Hepatocyte (in vitro differentiated cells): ENCODE results near the gene AUTS2. TPM values are rescaled to one million over a fixed set of nuclear protein-coding genes. Genes with fewer than 3 reads are reported as not detected.

Experiments used
- DNase-seq: peaks from one replicate; pipeline ENCODE4 v3.0.0-alpha.2; 2016; ENCODE audit warnings: low spot score
- H2AFZ ChIP-seq: fragments of 200-600 bp; sonication (generic); 2 replicates; pipeline ENCODE4 v1.6.0; 2016; ENCODE audit warnings: antibody characterized with exemption, mild to moderate bottlenecking
- H3K27ac ChIP-seq: fragments of 200-600 bp; sonication (generic); 2 replicates; pipeline ENCODE4 v1.5.1; 2016; ENCODE audit warnings: mild to moderate bottlenecking
- H3K27me3 ChIP-seq: fragments of 200-600 bp; sonication (generic); 2 replicates; pipeline ENCODE4 v1.6.1; 2016
- H3K36me3 ChIP-seq: fragments of 200-600 bp; sonication (generic); replicated peaks from 2 replicates; pipeline ENCODE4 v1.5.1; 2016; ENCODE audit warnings: low read depth; ENCODE audit not compliant: insufficient read depth
- H3K4me1 ChIP-seq: fragments of 200-600 bp; sonication (generic); 2 replicates; pipeline ENCODE4 v1.5.1; 2016; ENCODE audit warnings: mild to moderate bottlenecking, moderate library complexity; ENCODE audit not compliant: insufficient read depth
- H3K4me2 ChIP-seq: fragments of 200-600 bp; sonication (generic); 2 replicates; pipeline ENCODE4 v1.6.0; 2016
- H3K4me3 ChIP-seq: fragments of 200-600 bp; sonication (generic); 2 replicates; pipeline ENCODE4 v1.5.1; 2016; ENCODE audit warnings: mild to moderate bottlenecking
- H3K79me2 ChIP-seq: fragments of 200-600 bp; sonication (generic); 2 replicates; pipeline ENCODE4 v1.6.0; 2017; ENCODE audit warnings: mild to moderate bottlenecking
- H3K9me2 ChIP-seq: fragments of 200-600 bp; sonication (generic); replicated peaks from 2 replicates; pipeline ENCODE4 v1.6.0; 2017; ENCODE audit warnings: mild to moderate bottlenecking; ENCODE audit not compliant: insufficient read depth
- H3K9me3 ChIP-seq: fragments of 200-600 bp; sonication (generic); 2 replicates; pipeline ENCODE4 v1.5.1; 2016; ENCODE audit warnings: low read depth, mild to moderate bottlenecking
- H4K20me1 ChIP-seq: fragments of 200-600 bp; sonication (generic); 2 replicates; pipeline ENCODE4 v1.6.0; 2016; ENCODE audit warnings: mild to moderate bottlenecking; ENCODE audit not compliant: insufficient read depth, poor library complexity, severe bottlenecking
- CTCF ChIP-seq: fragments of 200-600 bp; sonication (generic); IDR thresholded peaks from 2 replicates; pipeline ENCODE4 v1.5.1; 2016; ENCODE audit warnings: antibody characterized with exemption, mild to moderate bottlenecking; ENCODE audit not compliant: poor library complexity
- EZH2 ChIP-seq: fragments of 200-600 bp; sonication (generic); IDR thresholded peaks from 2 replicates; pipeline ENCODE4 v1.6.1; 2016; ENCODE audit warnings: antibody characterized with exemption, mild to moderate bottlenecking, borderline replicate concordance
- EZH2phosphoT487 ChIP-seq: fragments of 200-600 bp; sonication (generic); IDR thresholded peaks from one replicate; pipeline ENCODE4 v1.6.1; 2018; ENCODE audit warnings: antibody characterized with exemption, mild to moderate bottlenecking, low read depth, moderate library complexity; ENCODE audit not compliant: unreplicated experiment, severe bottlenecking
- WGBS: methylation state at CpG from one replicate; pipeline ENCODE4 v1.1.6; 2016; ENCODE audit warnings: low lambda C conversion rate; ENCODE audit errors: missing lambda C conversion rate; 5-methylcytosine and 5-hydroxymethylcytosine counted together
- polyA plus RNA-seq: library from polyadenylated mRNA; unstranded; fragments of >200 nt; fragmentation: Nextera tagmentation; extraction: Ambion mirVana; gene quantifications from 2 replicates; pipeline ENCODE4 v1.2.1, GENCODE V29; 2016
- total RNA-seq: library from RNA; depleted of rRNA; stranded (reverse); fragments of >200 nt; gene quantifications from 2 replicates; pipeline ENCODE4 v1.2.3, GENCODE V29; 2014

The AUTS2 gene
- total and polyA plus RNA-seq, 2 experiments from 2014 or later = 34.4 to 40.9 TPM

DNA sequence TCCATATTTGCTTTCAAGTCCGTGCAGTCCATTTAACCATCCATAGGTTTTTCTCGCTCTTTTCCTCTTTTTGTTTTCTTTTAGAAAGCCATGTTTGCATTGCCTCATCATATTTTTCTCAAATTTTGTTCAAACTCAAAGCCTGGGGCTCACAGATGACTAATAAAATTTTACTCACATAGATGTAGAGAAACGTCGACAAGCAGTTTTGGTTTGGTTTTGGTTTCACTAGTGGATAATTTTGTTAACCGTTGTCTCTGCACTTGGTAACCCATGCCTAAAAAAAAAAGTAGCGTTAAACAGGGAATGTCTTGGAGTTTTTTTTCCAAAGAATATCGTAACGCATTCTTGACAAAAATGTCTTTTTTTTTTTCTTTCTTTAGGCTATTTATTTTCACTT lies 1189.5 kb downstream of the AUTS2 start:
- no peaks in the 10 kb centered on the region for H3K79me2 ChIP-seq
- no peaks in the 10 kb centered on the region for H3K27me3 ChIP-seq
- no peak for DNase-seq
- no peak overlapping the region for H3K27ac ChIP-seq
- H2AFZ ChIP-seq = no peak overlapping the region
- no peaks in the 10 kb centered on the region for H3K4me1 ChIP-seq
- H3K9me2 ChIP-seq = no peaks in the 10 kb centered on the region
- H4K20me1 ChIP-seq = no peaks in the 10 kb centered on the region
- TF ChIP-seq EZH2 = no peak
- TF ChIP-seq CTCF = no peak
- no peak for TF ChIP-seq EZH2phosphoT487
- no peaks in the 10 kb centered on the region for H3K9me3 ChIP-seq
- peaks cover 4% of the 10 kb centered on the region for H3K36me3 ChIP-seq
- no peak overlapping the region for H3K4me2 ChIP-seq
- no peak overlapping the region for H3K4me3 ChIP-seq
- 87% methylated on average over 8 of the region's 8 CpGs for WGBS

DNA sequence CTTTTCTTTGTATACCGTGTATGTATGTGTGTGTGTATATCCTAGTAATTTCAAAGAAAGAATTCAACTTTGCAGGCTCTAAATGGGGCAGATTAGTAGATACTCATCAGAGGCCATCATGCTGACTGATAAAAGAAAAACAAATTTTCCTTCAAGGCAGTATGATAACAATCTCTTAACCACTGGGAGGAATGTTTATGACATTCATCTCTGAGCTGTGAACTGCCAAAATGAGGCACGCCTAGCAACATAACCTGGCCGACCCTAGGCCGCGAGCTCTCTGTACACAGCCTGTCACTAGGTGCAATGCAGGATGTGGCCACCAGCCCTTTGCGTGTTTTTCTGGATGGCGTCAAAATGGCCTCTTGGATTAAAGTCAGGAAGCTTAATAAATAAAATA lies 1190.0 kb downstream of the AUTS2 start:
- 84% methylated on average over 7 of the region's 7 CpGs for WGBS
- peaks cover 4% of the 10 kb centered on the region for H3K36me3 ChIP-seq
- H3K27ac ChIP-seq = no peak overlapping the region
- no peaks in the 10 kb centered on the region for H3K9me3 ChIP-seq
- H3K79me2 ChIP-seq = no peaks in the 10 kb centered on the region
- H3K4me3 ChIP-seq = no peak overlapping the region
- H3K9me2 ChIP-seq = no peaks in the 10 kb centered on the region
- H4K20me1 ChIP-seq = no peaks in the 10 kb centered on the region
- no peak for DNase-seq
- TF ChIP-seq EZH2phosphoT487 = no peak
- no peak for TF ChIP-seq EZH2
- TF ChIP-seq CTCF = no peak
- H3K4me2 ChIP-seq = no peak overlapping the region
- H3K27me3 ChIP-seq = no peaks in the 10 kb centered on the region
- no peak overlapping the region for H2AFZ ChIP-seq
- no peaks in the 10 kb centered on the region for H3K4me1 ChIP-seq

GRCh38 chr7:70789481-70790214 lies 1191.4 kb downstream of the AUTS2 start:
- Histone ChIP-seq H3K4me2 (no peak overlapping the region), H3K4me1 (no peaks in the 10 kb centered on the region), H3K79me2 (no peaks in the 10 kb centered on the region), H3K27ac (no peak overlapping the region), H4K20me1 (no peaks in the 10 kb centered on the region), H3K27me3 (no peaks in the 10 kb centered on the region), H2AFZ (no peak overlapping the region), H3K4me3 (no peak overlapping the region), H3K9me3 (no peaks in the 10 kb centered on the region), H3K9me2 (no peaks in the 10 kb centered on the region), H3K36me3 (peaks cover 4% of the 10 kb centered on the region)
- TF ChIP-seq EZH2phosphoT487 (no peak), CTCF (no peak), EZH2 (no peak)
- WGBS = 99% methylated on average over 42 of the region's 43 CpGs
- no peak for DNase-seq
